Activated CD8-positive, alpha-beta memory T cell treated with anti-CD3 and anti-CD28 coated beads, Interleukin-2, amount 50 U/mL, for 24 hours (primary cell): ENCODE measurements around the gene ACSL6.

Source experiments
- DNase-seq: peaks from one replicate; pipeline ENCODE4 v3.0.0-alpha.2; 2020; ENCODE audit errors: extremely low read depth

ACSL6 gene

DNA sequence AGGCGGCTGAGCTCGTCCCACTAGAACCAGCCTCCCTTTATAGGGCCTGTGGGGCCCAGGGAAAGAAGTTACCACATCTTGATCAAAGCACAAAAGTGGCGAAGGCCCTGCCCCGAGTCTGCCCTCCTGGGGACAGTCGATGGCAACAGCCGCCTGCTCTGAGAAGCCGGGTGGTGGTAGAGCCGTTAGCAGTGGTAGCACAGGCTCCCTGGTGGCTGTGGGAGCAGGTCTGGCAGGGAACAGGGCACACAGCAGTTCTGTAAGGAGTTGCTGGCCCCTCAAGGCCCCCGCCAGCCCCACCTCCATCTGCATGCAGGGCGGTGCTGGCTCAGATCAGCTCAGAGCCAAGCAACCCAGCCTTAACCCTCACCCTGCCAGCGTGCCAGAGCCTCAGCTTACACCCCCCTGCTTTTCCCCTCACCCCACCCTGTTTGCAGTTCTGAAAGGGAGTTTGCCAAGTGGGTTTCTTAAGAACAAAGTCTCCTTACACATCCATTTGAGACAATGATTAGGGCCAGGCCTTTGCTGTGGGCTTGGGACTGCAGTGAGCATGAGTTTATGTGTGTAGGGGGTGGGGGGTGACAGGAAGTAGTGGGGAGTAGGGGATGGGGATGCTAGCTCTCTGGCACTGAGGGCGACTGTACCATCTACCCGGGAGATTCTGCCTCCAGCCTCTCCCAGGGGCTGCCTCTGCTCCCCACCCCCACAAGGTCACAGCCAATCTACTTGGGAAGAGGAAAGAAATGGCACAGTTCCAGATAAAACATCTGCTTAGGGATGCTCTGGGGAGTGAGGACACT is 11.8 kb downstream of the ACSL6 start:
- DNase-seq = no peak

DNA sequence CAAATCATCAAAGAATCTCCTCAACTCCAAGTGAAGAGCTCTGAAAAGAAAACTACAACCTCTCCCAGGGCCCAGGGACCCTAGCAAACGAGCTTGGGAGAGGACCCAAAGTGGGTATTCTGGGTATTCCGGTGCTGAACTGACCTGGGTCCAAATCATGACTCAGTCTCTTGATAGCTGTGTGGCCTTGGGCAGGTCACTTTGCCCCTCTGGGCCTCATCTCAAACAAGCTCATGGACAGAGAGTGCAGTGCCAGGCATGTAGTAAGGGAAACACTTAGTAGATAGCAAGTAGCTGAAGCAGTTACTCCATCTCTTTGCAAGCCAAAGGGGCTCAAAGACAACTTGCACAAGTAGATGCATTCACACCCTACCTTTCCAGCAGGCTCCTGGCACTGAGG is 12.4 kb downstream of the ACSL6 start:
- DNase-seq = no peak

DNA sequence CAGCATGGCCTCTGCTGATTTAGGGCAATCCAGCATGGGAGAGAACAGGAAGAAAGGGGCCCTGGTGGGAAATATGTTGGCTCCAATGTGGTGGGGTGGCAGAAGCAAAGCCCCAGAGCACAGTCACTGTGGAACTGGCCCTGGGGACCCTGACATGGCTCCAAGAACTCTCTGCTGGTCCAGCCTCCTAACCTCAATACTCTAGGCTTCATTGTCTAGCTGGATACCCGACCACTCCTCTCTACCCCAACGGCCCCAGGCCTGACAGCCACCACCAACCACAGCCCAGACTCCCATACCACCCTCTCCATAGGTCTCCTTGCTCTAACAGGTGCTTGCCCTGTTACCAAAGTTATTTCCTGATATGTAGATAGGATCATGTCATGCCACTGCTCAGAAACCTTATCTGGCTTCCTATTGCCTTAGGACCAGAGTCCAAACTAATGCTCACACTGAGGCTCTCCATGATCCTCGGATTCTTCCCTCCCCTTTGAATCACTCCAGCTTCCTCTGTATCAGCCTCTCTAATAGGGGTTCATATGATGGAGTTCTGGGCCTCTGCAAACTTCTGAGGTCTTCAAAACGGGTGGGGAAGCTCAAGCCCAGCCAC is 12.9 kb downstream of the ACSL6 start:
- no peak for DNase-seq

DNA sequence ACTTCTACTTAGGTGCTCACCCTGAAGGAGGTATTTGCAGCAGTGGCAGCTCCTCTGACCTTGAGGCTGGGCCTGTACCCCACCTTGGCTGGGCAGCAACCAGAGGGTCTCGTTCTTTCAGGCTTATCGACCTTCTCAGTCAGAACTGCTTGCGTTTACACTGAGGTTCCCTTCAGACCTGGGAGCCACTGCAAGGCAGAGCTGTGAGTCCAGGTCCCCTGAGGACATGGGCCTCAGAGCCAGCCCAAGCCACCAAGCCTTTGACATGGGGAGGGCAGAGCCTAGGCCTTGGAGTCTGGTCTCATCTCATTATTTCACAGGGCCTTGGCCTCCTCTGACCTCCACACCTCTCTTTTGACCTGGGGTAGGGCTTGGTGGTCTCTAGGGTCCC is 13.7 kb downstream of the ACSL6 start:
- DNase-seq = no peak

GRCh38 chr5:131997026-131997726 is 14.3 kb downstream of the ACSL6 start:
- no peak for DNase-seq

DNA sequence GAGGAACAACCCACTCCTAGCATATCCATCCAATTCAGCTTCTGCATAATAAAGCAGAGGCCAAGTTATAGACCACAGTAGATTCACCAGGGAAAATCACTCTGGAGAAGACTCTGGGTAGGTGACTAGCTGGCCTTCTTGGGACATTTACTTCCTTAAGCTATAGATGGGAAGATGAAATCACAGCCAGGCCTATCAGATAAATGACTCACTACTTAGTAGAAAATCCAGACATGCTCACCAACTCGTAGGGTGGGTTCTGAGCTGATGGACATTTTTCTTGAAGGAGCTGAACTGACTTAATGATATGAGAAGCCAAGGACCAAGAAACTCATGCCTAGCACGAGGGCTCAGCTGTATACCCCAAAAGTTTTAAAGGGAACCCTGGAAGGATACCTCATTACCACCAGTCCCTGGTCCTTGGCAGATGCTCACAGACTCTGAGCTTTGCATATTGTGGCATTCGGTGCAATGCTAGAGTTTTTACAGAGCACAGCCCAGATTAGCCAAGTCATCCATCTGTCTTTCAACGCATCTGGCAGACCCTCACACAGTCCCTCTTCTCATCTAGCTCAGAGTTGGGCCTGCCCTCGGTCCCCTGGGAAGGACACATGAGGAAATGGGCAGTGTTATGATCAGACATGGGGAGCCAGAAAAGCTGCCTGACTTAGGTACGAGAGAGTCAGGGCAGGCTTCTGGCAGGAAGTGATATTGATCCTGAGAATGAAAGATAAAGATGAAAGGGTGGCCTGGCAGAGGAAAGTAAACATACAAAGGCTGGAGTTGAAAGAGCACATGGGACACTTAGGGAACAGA is 15.0 kb downstream of the ACSL6 start:
- no peak for DNase-seq

DNA sequence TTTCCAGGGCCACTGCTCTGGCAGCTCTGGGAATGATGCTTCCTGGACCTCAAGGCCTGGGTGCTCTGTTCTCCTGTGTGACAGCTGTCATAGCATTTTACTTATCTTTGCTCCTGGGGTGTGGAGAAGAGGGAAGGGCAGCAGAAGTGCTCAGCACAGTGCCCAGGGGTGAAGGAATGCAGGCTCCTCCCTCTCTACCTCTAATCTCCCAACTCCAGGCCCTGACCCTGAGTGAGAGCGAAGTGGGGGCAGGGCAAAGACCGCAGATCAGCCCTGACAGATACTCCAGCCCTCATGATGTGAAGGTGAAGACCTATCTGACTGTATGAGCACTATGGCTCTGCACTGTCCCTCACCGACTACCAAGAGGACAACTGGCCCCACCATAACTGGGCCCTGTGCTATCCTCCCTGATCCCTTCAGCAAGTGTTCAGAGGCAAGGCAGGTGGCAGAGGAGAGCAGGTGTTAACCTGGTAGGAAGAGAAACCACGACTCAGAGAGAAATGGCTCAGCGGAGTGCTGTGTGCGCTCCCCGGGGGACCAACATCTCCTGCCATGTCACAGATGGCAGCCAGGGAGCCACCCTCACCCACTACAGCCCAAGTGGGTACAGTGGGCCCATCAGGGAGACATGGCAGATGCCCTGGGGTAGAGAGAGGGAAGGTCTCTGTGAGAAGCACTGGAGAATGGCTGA is 16.8 kb downstream of the ACSL6 start:
- no peak for DNase-seq

DNA sequence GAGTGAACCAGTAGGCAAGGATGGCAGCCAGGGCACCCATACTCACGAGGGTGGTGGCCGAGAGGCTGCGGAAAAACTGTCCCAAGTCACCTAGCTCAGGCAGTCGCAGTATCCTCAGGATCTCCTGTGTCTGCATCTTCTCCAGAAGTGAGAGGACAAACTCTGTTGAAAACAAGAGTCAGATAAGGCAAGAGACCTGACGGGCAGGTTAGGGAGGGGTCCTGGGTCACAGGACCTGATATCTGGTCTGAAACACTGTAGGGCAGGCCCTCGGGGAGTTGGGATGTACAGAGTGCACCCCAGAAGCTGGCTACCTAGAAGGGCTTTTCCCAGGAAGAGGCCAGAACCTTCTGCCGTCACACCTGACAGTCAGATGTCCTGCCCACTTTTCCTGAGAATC is 17.4 kb downstream of the ACSL6 start:
- no peak for DNase-seq

- no peak for DNase-seq
Observed at GRCh38 chr5:131993676-131994075, 17.8 kb downstream of the ACSL6 start.

GRCh38 chr5:131992370-131992769 is 19.1 kb downstream of the ACSL6 start:
- no peak for DNase-seq

GRCh38 chr5:131991593-131992324 is 19.7 kb downstream of the ACSL6 start:
- no peak for DNase-seq

GRCh38 chr5:131990716-131991115 is 20.7 kb downstream of the ACSL6 start:
- DNase-seq = no peak

GRCh38 chr5:131988601-131989000 is 22.9 kb downstream of the ACSL6 start:
- no peak for DNase-seq

GRCh38 chr5:131987251-131987650 is 24.2 kb downstream of the ACSL6 start:
- no peak for DNase-seq

DNA sequence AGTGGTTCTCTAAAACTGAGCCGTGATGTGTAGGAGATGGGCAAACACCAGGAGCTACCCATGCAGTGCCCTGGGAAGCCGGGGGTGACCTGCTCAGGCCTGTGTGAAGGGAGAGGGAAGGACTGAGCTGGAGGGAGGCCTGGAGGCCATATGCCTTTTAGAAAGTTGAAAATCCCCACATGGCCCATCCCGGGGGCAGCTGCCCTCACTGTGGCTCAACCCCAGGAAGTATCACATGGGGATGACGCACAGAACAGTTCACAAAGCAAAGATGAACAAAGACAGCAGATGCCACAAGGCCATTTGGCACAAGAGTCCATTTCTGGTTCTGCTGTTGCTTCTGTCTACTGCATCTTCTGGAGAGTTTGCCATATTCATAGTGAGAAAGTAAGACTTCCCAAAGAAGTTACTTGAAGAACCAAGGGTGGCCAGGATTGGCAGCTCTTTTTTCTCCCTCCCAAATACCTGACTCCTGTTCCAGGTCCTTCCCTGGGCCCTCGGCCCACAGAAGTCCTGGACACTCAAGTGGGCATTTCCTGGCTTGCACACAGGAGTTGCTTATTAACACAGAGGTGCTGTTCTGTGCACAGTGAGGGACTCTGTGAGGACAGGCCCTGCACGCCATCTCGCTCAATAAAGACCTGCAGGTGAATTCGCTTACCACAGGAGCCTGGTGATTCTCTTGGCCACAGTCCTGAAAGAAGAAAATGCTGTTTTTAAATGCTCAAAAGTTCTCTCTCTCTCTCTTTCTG is 25.1 kb downstream of the ACSL6 start:
- no peak for DNase-seq

GRCh38 chr5:131984956-131985665 is 26.3 kb downstream of the ACSL6 start:
- DNase-seq = no peak

DNA sequence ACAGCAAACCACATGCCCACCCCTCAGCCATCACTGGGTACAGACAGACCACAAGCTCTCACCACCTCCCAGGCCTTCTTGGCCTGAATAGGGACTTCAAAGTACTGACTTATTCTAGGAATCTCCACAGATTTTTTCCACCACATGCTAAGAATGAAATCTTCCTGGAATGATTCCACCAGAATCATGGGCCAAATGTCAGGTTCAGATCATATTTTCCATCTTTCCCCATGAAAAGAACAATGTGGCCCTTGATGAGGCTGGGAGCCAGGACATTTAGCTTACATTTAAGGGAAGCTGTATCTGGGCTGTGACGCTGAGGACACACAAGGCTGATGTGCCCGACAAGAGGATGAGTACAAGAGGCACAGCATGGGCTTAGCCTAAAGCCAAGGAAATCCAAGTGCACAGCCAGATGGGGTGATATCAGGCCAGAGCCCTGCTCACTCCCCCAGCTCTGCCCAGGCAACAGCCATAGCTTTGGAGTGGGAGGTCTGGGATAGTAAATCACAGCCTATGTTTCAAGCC is 28.1 kb downstream of the ACSL6 start:
- no peak for DNase-seq

DNA sequence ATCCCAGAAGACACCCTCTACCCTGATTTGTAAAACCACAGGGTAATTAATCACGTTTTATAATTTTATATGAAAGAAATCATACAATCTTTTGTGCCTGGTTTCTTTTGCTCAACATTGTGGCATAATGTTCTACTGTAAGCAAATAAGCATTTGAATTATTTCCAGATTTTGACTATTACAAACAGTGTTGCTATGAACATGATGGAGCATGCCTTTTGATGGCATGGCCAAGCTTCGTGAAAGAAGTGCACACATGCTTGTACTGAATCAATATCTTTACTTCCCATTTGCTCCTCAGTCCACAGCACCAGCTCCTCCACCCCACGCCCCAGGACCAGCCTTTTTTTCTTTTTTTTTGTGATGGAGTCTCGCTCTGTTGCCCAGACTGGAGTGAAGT is 29.9 kb downstream of the ACSL6 start:
- DNase-seq = no peak

DNA sequence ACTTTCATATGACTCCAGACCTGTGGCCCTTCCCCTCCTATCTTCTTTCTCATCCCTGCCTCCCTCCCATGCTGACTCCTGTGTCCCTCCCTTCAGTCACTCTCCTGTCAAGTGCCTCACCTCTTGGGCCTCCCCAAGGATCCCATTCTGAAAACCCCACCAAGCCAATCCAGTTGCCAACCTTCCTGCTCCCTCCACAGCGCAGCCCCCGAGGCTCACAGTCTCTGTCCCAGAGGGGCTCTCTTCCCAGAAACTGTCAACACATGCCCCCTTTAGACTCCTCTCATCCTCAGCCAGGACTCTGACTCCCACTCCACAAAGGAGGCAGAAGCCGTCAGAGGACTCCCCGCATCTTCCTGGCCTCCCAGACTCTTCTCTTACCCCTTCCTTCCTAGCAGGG is 30.8 kb downstream of the ACSL6 start:
- no peak for DNase-seq
